Kidney epithelial cell (primary cell): ENCODE measurements around the gene DVL2. TPM values are rescaled to one million over a fixed set of nuclear protein-coding genes. Genes with fewer than 3 reads are reported as not detected.
A peak's percentile ranks its signal among the peaks of the same experiment; 100 is the strongest.

Source experiments
- DNase-seq: peaks from one replicate; pipeline ENCODE4 v3.0.0-alpha.2; 2010; ENCODE audit warnings: low read depth
- H3K27me3 ChIP-seq: 2 replicates; pipeline ENCODE4 v1.6.0; 2011; ENCODE audit warnings: low read length; ENCODE audit not compliant: control insufficient read depth, insufficient read depth
- H3K36me3 ChIP-seq: 2 replicates; pipeline ENCODE4 v1.5.1; 2011; ENCODE audit warnings: low read length; ENCODE audit not compliant: control insufficient read depth, insufficient read depth
- H3K4me3 ChIP-seq: 2 replicates; pipeline ENCODE4 v1.5.1; 2011; ENCODE audit warnings: low read depth, mild to moderate bottlenecking, control low read depth, low read length
- CTCF ChIP-seq: IDR thresholded peaks from 2 replicates; pipeline ENCODE4 v1.5.1; 2011; ENCODE audit warnings: mild to moderate bottlenecking, moderate library complexity, low read length, control low read depth, inconsistent platforms; ENCODE audit not compliant: insufficient read depth, poor library complexity, severe bottlenecking
- total RNA-seq: library from RNA; depleted of rRNA; stranded (reverse); fragments of >200 nt; gene quantifications from 2 replicates; pipeline ENCODE4 v1.2.3, GENCODE V29; 2015

The DVL2 gene
- total RNA-seq, 1 donor from 2014 or later = 57.1 TPM

- H3K36me3 ChIP-seq = no peaks in the 10 kb centered on the region
- H3K4me3 ChIP-seq = peak overlapping the region; percentile 89
- DNase-seq = no peak
- TF ChIP-seq CTCF = no peak
- H3K27me3 ChIP-seq = no peaks in the 10 kb centered on the region
These were observed 6.9 kb upstream of the DVL2 start for GRCh38 chr17:7241090-7241733.

GRCh38 chr17:7240375-7240774 lies 6.1 kb upstream of the DVL2 start:
- no peak for DNase-seq
- Histone ChIP-seq H3K4me3 (no peak overlapping the region), H3K27me3 (no peaks in the 10 kb centered on the region), H3K36me3 (peaks cover 4% of the 10 kb centered on the region)
- no peak for TF ChIP-seq CTCF

- TF ChIP-seq CTCF = no peak
- Histone ChIP-seq H3K36me3 (peaks cover 5% of the 10 kb centered on the region), H3K4me3 (peak within 1 kb of the TSS; percentile 97), H3K27me3 (no peaks in the 10 kb centered on the region)
- DNase-seq = peak; percentile 93
These were observed 5.0 kb upstream of the DVL2 start, which contains the start of gene PHF23 for GRCh38 chr17:7239091-7240027. PHF23 (minus strand) TSS chr17:7239457; CDS start chr17:7239279, 178 bp downstream.

- Histone ChIP-seq H3K36me3 (peaks cover 5% of the 10 kb centered on the region), H3K4me3 (peak overlapping the region; percentile 97), H3K27me3 (no peaks in the 10 kb centered on the region)
- no peak for TF ChIP-seq CTCF
- DNase-seq = no peak
These were observed 4.2 kb upstream of the DVL2 start for GRCh38 chr17:7238420-7239090.

- no peak for TF ChIP-seq CTCF
- H3K27me3 ChIP-seq = no peaks in the 10 kb centered on the region
- no peak for DNase-seq
- peaks cover 5% of the 10 kb centered on the region for H3K36me3 ChIP-seq
- peak overlapping the region; percentile 97 for H3K4me3 ChIP-seq
These were observed 3.6 kb upstream of the DVL2 start for GRCh38 chr17:7237761-7238419.
